GM18519 (cell line): ENCODE measurements around the gene ROPN1.

ENCODE experiments used
- ATAC-seq: cut with Tn5 transposase; IDR thresholded peaks from one replicate; pipeline ENCODE4 v1.9.1; 2021; ENCODE audit warnings: mild to moderate bottlenecking, moderate library complexity; ENCODE audit not compliant: unreplicated experiment, low FRiP score

Gene ROPN1

DNA sequence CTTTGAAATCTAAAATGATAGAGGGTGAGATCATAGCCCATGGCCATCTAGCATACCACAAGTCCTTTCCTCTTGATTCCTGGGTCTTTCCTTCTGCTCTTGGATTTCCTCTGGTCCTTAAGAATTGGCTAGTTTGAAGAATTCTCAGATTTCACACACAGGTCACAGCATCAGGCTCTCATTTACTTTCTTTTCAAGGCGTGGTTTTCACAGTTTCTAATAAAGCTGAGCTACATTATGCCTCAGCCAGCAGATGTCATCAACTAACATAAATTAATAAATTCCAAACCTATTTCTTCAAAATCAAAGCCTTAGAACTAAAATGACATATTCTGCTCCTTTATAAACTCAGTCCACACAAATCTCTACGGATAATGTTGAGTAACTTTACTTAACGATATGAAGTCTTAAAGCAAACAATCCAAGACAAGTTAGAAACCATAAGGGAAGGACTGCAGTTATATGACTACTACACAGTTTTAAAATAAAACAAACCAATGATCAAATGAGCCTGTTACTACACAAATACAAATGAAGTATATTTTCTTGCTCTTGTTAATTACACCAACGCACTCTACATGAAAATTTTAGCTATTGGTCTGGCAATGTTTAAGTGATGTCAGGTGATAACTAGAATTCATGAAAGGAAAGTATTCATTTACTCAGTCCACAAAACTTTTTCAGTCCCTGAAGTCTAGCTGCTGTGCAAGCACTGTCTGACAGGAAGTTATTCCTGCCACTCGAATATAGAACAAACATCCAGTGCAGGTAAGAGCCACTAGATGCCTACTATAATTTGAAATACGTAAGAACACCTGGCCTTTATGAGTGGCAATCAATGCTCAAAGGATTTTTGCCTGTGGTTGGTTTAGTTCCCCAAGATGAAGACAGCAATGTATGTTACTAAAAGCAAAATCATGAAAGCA lies 40.1 kb downstream of the ROPN1 start:
- no peak for ATAC-seq

DNA sequence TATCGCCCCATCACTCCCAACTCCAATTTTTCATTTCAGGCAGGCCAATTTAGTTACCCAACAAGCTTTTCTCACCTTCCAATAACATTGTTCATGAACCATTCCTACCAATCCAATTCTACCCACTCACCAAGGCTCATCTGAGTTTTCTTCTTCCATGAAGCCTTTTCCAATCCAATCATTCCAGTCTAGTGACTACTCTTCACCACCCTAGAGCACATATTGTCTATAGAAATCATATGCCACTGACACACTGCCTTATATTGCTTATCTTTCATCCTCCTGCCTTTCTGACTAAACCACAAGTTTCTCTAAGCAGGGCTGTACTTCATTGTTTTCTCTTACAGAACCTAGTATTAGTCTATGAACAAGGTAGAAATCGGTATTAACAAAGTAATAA lies 42.3 kb downstream of the ROPN1 start:
- no peak for ATAC-seq

DNA sequence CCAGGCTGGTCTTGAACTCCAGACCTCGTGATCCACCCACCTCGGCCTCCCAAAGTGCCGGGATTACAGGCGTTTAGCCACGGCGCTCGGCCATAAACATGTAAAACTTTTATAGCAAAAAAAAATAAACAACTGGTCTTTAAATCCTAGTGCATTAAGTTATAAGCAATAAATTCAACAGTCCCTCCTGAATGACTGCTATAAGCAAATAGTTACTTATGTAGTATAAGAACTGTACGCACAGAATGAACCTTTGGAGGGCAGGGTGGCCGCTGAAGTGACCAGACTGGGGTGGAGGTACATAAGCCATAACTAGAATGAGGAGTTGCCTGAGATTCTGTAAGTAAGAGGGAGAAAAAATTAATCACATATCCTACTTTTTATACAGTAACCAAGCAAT lies 43.5 kb downstream of the ROPN1 start:
- no peak for ATAC-seq

DNA sequence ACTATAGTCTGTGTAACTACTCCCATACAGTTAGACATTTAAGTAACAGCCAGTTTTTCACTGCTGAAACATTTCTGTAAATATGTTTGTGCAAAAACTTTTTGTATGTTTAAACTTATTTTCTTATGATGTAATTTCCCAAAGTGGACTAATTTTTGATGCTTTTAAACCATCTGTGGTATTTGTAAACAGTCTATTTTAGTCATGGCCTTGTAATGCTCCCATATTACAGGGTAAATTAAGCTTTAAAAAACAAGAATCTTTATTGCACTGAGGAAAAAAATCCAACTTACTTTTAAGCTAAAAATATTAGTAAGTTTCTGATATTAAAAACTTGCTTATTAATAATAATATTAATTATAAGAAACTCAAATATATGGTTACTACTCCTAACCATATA lies 44.4 kb downstream of the ROPN1 start:
- no peak for ATAC-seq

DNA sequence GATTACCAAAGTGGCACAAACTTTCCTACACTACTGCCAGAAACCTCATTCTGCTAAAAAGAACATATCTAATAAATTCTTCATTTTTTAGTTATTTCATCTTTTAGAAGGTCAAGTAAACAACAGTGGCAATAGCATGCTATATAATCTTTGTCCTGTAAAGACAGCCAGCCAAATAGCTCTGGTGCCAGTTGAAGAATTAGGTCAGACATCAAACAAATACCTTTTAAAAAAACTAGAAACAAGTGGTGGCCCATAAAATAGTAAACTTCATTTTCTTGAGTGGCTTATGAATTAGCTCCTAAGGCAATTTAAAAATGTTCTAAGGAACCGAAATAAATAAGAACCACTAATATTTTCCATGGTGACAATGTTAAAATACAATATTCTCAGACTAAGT lies 50.4 kb downstream of the ROPN1 start:
- no peak for ATAC-seq

DNA sequence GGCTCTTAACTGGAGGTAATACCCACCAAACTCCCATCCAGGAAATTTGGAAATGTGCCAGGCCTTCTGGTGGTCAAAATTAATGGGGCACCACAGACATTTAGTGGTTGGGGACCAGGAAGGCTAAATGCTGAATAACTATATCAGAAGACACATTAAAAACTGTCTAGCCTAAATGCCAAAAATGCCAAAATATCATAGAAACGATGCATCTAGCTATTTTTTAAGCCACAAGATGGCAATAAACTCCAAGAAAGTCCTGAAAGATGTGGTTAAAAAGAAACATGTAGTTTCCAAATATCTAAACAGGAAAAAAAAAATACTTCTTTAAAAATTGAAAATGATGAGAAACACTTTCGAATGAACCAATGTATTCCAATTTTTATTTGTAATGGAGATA lies 50.8 kb downstream of the ROPN1 start:
- ATAC-seq, result no peak

DNA sequence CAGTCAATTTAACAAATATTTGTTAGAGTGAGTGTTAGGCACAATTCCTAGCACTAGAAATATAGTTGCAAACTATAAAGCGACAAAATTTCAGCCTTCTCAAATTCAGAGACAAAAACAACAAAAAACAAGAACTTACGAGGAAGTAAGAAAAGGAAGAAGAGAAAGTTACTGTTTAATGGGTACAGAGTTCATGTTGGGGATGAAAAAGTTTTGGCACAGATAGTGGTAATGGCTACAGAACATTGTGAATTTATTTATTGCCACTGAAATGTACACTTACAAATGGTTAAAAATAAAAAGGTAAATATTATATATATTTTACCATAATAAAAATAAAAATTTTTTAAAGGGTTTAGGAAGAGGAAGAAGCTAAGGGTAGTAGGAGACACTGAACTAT lies 52.2 kb downstream of the ROPN1 start:
- ATAC-seq, result no peak

DNA sequence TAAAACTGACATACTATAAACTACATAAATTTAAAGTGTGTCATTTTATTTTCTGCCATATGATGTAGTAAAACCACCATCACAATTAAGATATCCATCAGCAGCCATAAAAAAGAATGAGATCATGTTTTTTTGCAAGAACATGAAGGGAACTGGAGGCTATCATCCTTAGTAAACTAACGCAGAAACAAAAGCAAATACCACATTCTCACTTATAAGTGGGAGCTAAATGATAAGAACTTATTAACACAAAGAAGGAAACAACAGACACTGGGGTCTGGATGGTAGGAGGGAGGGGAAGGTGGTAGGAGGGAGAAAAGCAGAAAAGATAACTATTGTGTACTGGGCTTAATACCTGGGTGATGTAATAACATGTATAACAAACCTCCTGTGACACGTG lies 55.5 kb downstream of the ROPN1 start:
- ATAC-seq, result no peak

DNA sequence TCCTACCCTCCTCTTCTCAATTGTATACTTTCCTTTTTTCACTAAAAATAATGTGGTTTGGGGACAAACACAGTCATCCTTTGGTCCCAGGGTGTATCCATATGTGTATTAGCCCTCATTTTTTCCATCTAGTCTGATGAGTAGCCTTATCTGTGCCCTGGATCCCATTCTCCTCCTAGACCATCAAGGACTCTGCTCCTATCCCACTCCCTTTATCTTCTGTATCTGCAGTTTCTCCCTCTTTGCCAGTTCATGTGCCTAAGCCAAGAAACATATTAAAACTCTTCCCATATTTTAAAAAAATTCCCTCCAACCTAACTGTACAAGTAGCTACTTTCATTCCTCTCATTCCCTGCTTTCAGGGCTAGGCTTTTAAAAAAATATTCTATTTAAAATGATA lies 56.1 kb downstream of the ROPN1 start:
- no peak for ATAC-seq

DNA sequence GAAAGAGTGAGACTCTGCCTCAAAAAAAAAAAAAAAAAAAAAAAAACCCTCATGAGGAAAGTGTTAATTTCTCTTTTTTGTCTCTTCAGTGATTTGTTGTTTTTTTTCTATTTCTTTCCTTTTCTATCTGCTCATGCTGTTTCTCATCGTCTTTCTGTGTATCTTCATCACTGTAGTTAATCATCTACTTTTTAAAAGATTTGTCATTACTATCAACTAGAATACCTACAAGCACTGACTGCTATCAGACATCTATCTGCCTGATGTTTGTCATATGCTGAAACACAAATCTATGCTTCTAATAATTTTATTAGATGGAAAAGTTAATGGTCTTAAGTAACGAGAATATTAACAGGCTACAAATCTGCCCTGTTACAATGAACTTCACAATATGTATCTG lies 57.7 kb downstream of the ROPN1 start:
- ATAC-seq, result no peak

DNA sequence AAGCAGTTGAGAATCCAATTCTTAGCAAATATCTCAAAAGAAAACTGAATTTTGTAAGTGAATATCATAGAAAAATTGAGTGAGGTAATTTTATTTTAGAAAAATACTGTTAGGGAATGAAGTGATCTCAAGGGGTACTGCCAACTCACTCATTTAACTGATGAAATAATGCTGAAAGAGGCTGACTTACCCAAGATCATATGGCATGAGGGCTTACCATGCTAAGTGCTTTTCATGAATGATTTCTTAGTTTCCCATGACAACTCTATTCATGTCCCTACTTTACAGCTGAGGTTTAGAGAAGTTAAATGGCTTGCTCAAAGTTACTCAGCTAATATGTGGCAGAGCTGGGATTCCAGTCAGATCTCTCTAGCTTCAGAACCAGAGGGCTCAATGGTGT lies 61.5 kb downstream of the ROPN1 start:
- no peak for ATAC-seq

DNA sequence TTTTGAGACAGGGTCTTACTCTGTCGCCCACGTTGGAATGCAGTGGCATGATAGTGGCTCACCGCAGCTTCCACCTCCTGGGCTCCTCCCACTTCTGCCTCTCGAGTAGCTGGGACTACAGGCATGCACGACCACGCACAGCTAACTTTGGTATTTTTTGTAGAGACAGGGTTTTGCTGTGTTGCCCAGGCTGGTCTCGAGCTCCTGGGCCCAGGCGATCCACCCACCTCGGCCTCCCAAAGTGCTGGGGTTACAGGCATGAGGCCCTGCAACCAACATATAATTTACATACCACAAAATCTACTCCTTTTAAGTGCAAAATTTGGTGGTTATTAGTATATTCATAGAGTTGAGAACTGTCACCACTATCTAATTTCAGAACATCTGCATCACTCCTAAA lies 62.6 kb downstream of the ROPN1 start:
- no peak for ATAC-seq

DNA sequence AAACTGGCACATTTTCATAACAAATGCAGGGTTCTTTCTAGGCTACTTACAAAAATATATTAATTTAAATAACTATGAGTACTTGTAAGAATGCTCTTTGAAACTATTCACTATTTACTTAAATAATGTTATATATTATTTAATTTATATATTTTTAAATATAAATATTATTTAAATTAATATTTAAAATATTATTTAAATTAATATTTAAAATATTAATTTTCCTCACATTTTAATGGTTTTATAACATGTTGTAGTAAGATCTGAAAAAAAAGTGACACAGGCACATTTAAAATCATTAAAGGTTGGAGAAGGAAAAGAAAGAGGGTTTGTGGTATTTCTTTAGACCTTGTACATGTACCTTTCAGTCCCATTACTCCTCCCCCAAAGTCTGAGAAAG lies 65.5 kb downstream of the ROPN1 start:
- no peak for ATAC-seq

DNA sequence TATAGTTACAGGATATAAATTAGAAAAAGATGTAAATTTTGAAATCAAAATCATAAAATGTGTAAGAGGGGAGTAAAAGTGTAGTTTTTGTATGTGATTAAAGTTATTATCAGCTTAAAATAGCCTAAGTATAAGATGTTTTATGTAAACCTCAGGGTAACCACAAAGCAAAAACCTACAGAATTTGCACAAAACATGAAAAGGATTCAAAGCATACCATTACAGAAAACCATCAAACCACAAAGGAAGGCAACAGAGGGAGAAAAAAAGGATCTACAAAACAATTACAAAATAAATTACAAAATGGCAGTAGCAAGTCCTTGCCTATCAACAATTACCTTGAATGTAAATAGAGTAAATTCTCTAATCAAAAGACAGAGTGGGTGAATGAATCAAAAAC lies 71.1 kb downstream of the ROPN1 start:
- ATAC-seq, result no peak

DNA sequence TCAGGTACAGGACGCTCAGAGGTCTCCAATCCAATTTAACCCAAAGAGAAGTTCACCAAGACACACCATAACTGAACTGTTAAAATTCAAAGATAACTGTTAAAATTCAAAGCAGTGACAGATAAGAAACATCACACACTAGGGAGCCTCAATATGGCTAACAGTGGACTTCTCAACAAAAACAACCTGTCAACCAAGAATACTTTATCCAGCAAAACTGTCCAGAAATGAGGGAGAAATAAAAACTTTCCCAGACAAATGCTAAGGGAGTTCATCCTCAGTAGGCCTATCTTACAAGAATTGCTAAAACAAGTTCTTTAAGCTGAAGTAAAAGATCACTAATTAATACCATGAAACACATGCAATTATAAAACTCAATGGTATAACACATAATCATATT lies 71.5 kb downstream of the ROPN1 start:
- no peak for ATAC-seq

DNA sequence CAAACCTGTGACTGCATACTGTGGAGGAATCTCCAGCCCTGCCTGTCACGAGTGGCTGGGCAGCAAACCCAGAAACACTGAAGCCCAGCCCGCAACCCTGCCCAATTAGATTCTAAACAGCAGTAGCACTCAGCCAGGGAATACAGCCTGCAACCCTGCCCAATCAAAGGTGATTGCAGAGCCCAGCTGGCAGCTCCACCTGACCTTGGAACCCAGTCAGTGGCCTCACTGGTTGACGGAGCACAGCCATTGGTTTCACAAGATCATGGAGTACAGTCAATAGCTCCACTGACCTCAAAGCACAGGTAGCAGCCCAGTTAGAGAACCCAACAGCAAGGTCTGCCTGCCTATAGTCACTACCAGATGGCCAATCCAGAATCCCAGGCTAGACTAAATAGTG lies 72.6 kb downstream of the ROPN1 start:
- no peak for ATAC-seq
